ENCODE data around the gene CD83. TPM values are rescaled to one million over a fixed set of nuclear protein-coding genes. Genes with fewer than 3 reads are reported as not detected.
A peak's percentile ranks its signal among the peaks of the same experiment; 100 is the strongest.

CD83 gene
- total and polyA plus RNA-seq, 12 donors = 4.0 to 245 (median 8.5) TPM

DNA sequence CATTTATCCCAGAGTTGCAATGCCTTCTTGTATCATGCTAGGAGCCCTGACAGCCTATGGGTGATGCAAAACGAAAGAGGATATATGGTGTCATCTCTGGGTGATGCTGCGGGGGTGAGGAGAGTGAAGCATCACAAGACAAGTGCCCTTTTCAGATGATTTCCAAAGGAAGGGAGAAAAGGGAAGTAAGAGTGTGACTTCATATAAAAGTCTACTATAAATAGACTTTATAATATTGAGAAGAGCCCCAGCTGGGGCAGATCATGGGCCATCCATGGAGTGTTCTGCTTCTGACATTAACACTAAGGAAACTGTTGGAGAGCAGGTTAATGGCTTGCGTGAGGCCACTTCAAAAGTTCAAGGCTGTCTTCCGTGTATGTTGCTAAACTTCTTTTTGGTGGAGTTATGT is 4.4 kb downstream of the CD83 start:
- H3K4me1 ChIP-seq (replicated peaks in 1 of 2) = peaks cover 4 to 38% of the 10 kb centered on the region in 2 donors
- TF ChIP-seq POLR2A (IDR thresholded peaks at IDR 0.05) = no peak
- TF ChIP-seq, protein P1, sequence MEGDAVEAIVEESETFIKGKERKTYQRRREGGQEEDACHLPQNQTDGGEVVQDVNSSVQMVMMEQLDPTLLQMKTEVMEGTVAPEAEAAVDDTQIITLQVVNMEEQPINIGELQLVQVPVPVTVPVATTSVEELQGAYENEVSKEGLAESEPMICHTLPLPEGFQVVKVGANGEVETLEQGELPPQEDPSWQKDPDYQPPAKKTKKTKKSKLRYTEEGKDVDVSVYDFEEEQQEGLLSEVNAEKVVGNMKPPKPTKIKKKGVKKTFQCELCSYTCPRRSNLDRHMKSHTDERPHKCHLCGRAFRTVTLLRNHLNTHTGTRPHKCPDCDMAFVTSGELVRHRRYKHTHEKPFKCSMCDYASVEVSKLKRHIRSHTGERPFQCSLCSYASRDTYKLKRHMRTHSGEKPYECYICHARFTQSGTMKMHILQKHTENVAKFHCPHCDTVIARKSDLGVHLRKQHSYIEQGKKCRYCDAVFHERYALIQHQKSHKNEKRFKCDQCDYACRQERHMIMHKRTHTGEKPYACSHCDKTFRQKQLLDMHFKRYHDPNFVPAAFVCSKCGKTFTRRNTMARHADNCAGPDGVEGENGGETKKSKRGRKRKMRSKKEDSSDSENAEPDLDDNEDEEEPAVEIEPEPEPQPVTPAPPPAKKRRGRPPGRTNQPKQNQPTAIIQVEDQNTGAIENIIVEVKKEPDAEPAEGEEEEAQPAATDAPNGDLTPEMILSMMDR (IDR thresholded peaks at IDR 0.05) = no peak
- WGBS, 4 donors = 52 to 72% (median 57%) methylated on average over 4 of the region's 4 CpGs
- H3K36me3 ChIP-seq (replicated peaks in 1 of 2) = no peaks in the 10 kb centered on the region
- peak in 6 of 7 donors; percentile 22 to 59 (median 38) for DNase-seq
- no peaks in the 10 kb centered on the region for H3K27me3 ChIP-seq
- no peaks in the 10 kb centered on the region for H3K9me3 ChIP-seq (replicated peaks in 1 of 3)
- peak overlapping the region in 2 of 5 donors; percentile 30 to 51 for H3K27ac ChIP-seq
- intact Hi-C loops (cut with DNase I) = no loop called here
- no peak overlapping the region for H3K4me3 ChIP-seq

DNA sequence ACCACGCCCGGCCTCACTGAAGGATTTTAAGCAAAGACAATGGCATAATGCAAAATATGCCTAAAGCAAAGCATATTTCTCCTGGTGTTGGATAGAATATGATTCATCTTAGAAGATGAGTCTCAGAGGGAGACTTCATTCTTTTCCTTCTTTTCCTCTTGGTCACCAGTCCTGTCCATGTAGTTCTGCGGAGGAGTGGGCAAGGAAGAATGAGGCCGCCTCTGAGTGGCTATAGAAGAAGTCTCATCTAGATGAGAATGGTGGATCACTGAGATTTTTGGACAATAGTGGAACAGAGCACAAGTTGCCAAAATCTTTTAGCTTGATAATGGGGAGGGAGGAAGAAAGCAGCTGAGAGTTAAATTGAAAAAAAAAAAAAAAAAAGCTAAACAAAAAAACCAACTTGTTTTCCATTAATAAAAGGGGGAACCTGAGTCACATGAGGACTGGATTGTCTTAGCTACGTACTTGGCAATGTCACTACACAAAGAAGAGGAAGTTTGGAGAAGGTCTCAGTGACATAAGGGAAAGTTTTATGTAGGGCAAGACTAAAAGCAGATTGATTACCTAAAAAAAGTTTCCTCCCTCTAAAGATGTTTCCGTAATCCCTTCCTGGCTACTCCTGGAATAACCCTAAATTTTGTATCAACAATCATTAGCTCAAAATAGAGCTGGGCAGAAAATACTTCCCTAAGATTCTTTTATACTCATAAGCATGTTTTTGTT is 6.0 kb downstream of the CD83 start:
- Histone ChIP-seq H3K9me3 (replicated peaks in 1 of 3) (no peaks in the 10 kb centered on the region), H3K4me3 (no peak overlapping the region), H3K36me3 (replicated peaks in 1 of 2) (no peaks in the 10 kb centered on the region), H3K27me3 (no peaks in the 10 kb centered on the region), H3K4me1 (replicated peaks in 1 of 2) (peaks cover 4 to 30% of the 10 kb centered on the region in 2 donors), H3K27ac (peak overlapping the region in 1 of 5 donors; percentile 43)
- 88 to 90% (median 89%) methylated on average over 6 of the region's 6 CpGs for WGBS, 4 donors
- no peak for TF ChIP-seq POLR2A (IDR thresholded peaks at IDR 0.05)
- intact Hi-C loops (cut with DNase I) = no loop called here
- DNase-seq = no peak

DNA sequence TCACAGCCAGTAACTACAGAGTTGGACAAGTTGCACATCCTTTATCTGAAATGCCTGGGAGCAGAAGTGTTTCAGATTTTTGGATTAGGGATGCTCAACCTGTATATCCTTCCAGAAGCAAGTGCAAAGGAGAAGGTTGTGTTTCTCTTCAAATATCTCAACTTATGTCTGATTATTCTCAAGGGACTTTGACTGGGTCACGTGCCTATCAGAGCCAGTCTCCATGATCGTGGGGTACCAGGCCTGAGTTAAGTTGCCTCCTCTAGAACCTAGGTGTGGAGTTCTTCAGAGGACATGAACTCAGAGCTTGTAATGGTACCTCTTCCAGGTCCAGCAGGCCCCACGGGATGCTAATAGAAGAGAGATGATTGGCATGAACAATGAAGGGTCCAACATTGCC is 7.8 kb downstream of the CD83 start:
- TF ChIP-seq POLR2A (IDR thresholded peaks at IDR 0.05) = no peak
- TF ChIP-seq, protein P1 (IDR thresholded peaks at IDR 0.05) = no peak
- no peaks in the 10 kb centered on the region for H3K27me3 ChIP-seq
- no peaks in the 10 kb centered on the region for H3K9me3 ChIP-seq (replicated peaks in 1 of 3)
- H3K36me3 ChIP-seq (replicated peaks in 1 of 2) = no peaks in the 10 kb centered on the region
- intact Hi-C loops (cut with DNase I) = no loop called here
- 69 to 100% (median 88%) methylated on average over 3 of the region's 3 CpGs for WGBS, 4 donors
- H3K4me3 ChIP-seq = no peak overlapping the region
- peaks cover 0 to 15% of the 10 kb centered on the region in 2 donors for H3K4me1 ChIP-seq (replicated peaks in 1 of 2)
- H3K27ac ChIP-seq = no peak overlapping the region
- DNase-seq = no peak

DNA sequence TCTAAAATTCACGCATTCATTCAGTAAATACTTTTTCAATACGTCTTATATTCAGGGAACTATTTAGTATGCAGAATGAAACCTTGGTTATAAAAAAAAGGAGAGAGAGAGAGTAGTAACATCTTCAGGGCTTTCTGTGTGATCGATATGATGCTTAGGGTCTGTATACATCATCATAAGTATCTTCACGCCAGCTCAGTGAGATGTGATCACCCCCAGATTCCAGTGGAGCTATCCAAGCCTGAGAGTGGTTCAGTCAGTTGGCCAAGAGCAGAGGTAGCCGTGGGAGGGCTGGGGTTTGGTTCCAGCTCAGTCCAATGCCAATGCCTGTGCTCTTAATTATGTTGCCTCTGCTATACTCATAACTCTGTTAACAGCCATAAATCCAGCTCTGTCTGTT is 8.6 kb downstream of the CD83 start:
- Histone ChIP-seq H3K4me3 (no peak overlapping the region), H3K4me1 (replicated peaks in 1 of 2) (peaks cover 0 to 20% of the 10 kb centered on the region in 2 donors), H3K27ac (no peak overlapping the region), H3K9me3 (replicated peaks in 1 of 3) (no peaks in the 10 kb centered on the region), H3K36me3 (replicated peaks in 1 of 2) (no peaks in the 10 kb centered on the region), H3K27me3 (no peaks in the 10 kb centered on the region)
- WGBS, 4 donors = 92 to 96% (median 93%) methylated on average over 5 of the region's 5 CpGs
- intact Hi-C loops (cut with DNase I) = no loop called here
- no peak for TF ChIP-seq POLR2A (IDR thresholded peaks at IDR 0.05)
- TF ChIP-seq, protein P1 (IDR thresholded peaks at IDR 0.05) = no peak
- DNase-seq = no peak

DNA sequence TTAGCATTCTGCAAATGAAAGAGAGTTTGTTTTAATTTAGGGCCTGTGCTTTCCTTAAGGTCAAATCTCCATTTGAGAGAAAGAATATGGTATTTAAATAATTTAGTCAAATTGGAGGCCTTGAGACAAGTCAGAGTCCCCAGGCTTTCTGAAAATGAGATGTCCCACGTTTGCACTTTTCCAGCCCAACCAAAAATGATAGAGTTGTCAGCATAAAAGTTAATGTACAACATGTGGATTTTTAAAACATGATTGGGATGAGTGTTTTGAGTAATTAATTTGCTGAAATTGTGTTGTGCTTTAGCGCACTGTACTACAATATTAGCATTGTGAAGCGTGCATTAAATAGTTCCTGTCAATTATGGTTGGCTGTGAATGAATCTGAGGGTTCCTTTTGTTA is 10.0 kb downstream of the CD83 start:
- TF ChIP-seq POLR2A (IDR thresholded peaks at IDR 0.05) = no peak
- TF ChIP-seq, protein P1 (IDR thresholded peaks at IDR 0.05) = no peak
- intact Hi-C loops (cut with DNase I) = no loop called here
- 71 to 78% (median 74%) methylated on average over 2 to 3 of the region's 3 CpGs for WGBS, 4 donors
- no peak for DNase-seq
- H3K4me1 ChIP-seq (replicated peaks in 1 of 2) = peaks cover 0 to 8% of the 10 kb centered on the region in 2 donors
- no peak overlapping the region for H3K4me3 ChIP-seq
- H3K36me3 ChIP-seq (replicated peaks in 1 of 2) = no peaks in the 10 kb centered on the region
- no peak overlapping the region for H3K27ac ChIP-seq
- H3K27me3 ChIP-seq = no peaks in the 10 kb centered on the region
- H3K9me3 ChIP-seq (replicated peaks in 1 of 3) = no peaks in the 10 kb centered on the region
